ENCODE results near the gene NRK.
"Not testable (repeated sequence)": the region's sequence is repeated elsewhere in the genome, so short reads cannot be mapped to it uniquely, and the experiment has no call there.

NRK gene

GRCh38 chrX:106000203-106000602 lies 177.9 kb downstream of the NRK start:
- Histone ChIP-seq H3K27ac (ENCODE audit: insufficient read depth in 1 of 2, low read depth in 1 of 2, low read length in 2 of 2, poor library complexity in 1 of 2, severe bottlenecking in 2 of 2) (no peak overlapping the region), H3K9me3 (ENCODE audit: control extremely low read depth in 1 of 5, control insufficient read depth in 4 of 5, insufficient read depth in 2 of 5, low read depth in 1 of 5, low read length in 4 of 5) (peaks cover 0 to 1% (median 0%) of the 10 kb centered on the region in 5 experiments), H3K4me3 (ENCODE audit: control insufficient read depth in 1 of 7, extremely low read depth in 1 of 7, insufficient read depth in 4 of 7, low read depth in 2 of 7, low read length in 6 of 7) (no peak overlapping the region), H3K36me3 (ENCODE audit: control insufficient read depth in 4 of 4, insufficient read depth in 4 of 4, low read length in 3 of 4) (no peaks in the 10 kb centered on the region), H3K4me1 (ENCODE audit: control extremely low read depth in 1 of 4, control insufficient read depth in 4 of 4, insufficient read depth in 4 of 4, low read length in 3 of 4) (no peaks in the 10 kb centered on the region), H3K27me3 (replicated peaks in 2 of 5; ENCODE audit: control insufficient read depth in 4 of 5, insufficient read depth in 5 of 5, low read length in 4 of 5) (peaks cover 0 to 2% (median 0%) of the 10 kb centered on the region in 5 experiments)
- ChIA-PET CTCF (no interaction called here), POLR2A (no interaction called here)
- DNase-seq = no peak

- H3K4me1 ChIP-seq (ENCODE audit: control extremely low read depth in 1 of 4, control insufficient read depth in 4 of 4, insufficient read depth in 4 of 4, low read length in 3 of 4); H3K36me3 ChIP-seq (ENCODE audit: control insufficient read depth in 4 of 4, insufficient read depth in 4 of 4, low read length in 3 of 4); H3K4me3 ChIP-seq (ENCODE audit: control insufficient read depth in 1 of 7, extremely low read depth in 1 of 7, insufficient read depth in 4 of 7, low read depth in 2 of 7, low read length in 6 of 7); DNase-seq; H3K9me3 ChIP-seq (ENCODE audit: control extremely low read depth in 1 of 5, control insufficient read depth in 4 of 5, insufficient read depth in 2 of 5, low read depth in 1 of 5, low read length in 4 of 5); H3K27ac ChIP-seq (ENCODE audit: insufficient read depth in 1 of 2, low read depth in 1 of 2, low read length in 2 of 2, poor library complexity in 1 of 2, severe bottlenecking in 2 of 2); CTCF ChIA-PET; H3K27me3 ChIP-seq (replicated peaks in 2 of 5; ENCODE audit: control insufficient read depth in 4 of 5, insufficient read depth in 5 of 5, low read length in 4 of 5); POLR2A ChIA-PET: not testable (repeated sequence)
- WGBS (ENCODE audit: insufficient coverage) = 74% methylated on average over 4 of the region's 5 CpGs
Measured at GRCh38 chrX:106000609-106001008, 178.3 kb downstream of the NRK start.

GRCh38 chrX:106005684-106006083 lies 183.3 kb downstream of the NRK start:
- Histone ChIP-seq H3K4me3 (ENCODE audit: control insufficient read depth in 1 of 7, extremely low read depth in 1 of 7, insufficient read depth in 4 of 7, low read depth in 2 of 7, low read length in 6 of 7) (no peak overlapping the region), H3K36me3 (ENCODE audit: control insufficient read depth in 4 of 4, insufficient read depth in 4 of 4, low read length in 3 of 4) (no peaks in the 10 kb centered on the region), H3K27ac (ENCODE audit: insufficient read depth in 1 of 2, low read depth in 1 of 2, low read length in 2 of 2, poor library complexity in 1 of 2, severe bottlenecking in 2 of 2) (no peak overlapping the region), H3K9me3 (ENCODE audit: control extremely low read depth in 1 of 5, control insufficient read depth in 4 of 5, insufficient read depth in 2 of 5, low read depth in 1 of 5, low read length in 4 of 5) (no peaks in the 10 kb centered on the region), H3K27me3 (replicated peaks in 2 of 5; ENCODE audit: control insufficient read depth in 4 of 5, insufficient read depth in 5 of 5, low read length in 4 of 5) (peaks cover 0 to 2% (median 0%) of the 10 kb centered on the region in 5 experiments), H3K4me1 (ENCODE audit: control extremely low read depth in 1 of 4, control insufficient read depth in 4 of 4, insufficient read depth in 4 of 4, low read length in 3 of 4) (no peaks in the 10 kb centered on the region)
- DNase-seq = no peak
- POLR2A ChIA-PET = no interaction called here
- CTCF ChIA-PET = no interaction called here
- WGBS (ENCODE audit: insufficient coverage) = 73% methylated on average over 1 of the region's 2 CpGs

- Histone ChIP-seq H3K4me1 (ENCODE audit: control extremely low read depth in 1 of 4, control insufficient read depth in 4 of 4, insufficient read depth in 4 of 4, low read length in 3 of 4) (no peaks in the 10 kb centered on the region), H3K36me3 (ENCODE audit: control insufficient read depth in 4 of 4, insufficient read depth in 4 of 4, low read length in 3 of 4) (no peaks in the 10 kb centered on the region), H3K27me3 (replicated peaks in 2 of 5; ENCODE audit: control insufficient read depth in 4 of 5, insufficient read depth in 5 of 5, low read length in 4 of 5) (peaks cover 0 to 2% (median 0%) of the 10 kb centered on the region in 5 experiments), H3K9me3 (ENCODE audit: control extremely low read depth in 1 of 5, control insufficient read depth in 4 of 5, insufficient read depth in 2 of 5, low read depth in 1 of 5, low read length in 4 of 5) (no peaks in the 10 kb centered on the region), H3K4me3 (ENCODE audit: control insufficient read depth in 1 of 7, extremely low read depth in 1 of 7, insufficient read depth in 4 of 7, low read depth in 2 of 7, low read length in 6 of 7) (no peak overlapping the region), H3K27ac (ENCODE audit: insufficient read depth in 1 of 2, low read depth in 1 of 2, low read length in 2 of 2, poor library complexity in 1 of 2, severe bottlenecking in 2 of 2) (no peak overlapping the region)
- no peak for DNase-seq
- WGBS (ENCODE audit: insufficient coverage) = no CpG with 5 or more reads among the region's 1 CpG
- ChIA-PET CTCF (no interaction called here), POLR2A (no interaction called here)
Measured at GRCh38 chrX:106007815-106008214, 185.5 kb downstream of the NRK start.
